GM21390 (cell line): ENCODE data around the gene DYSF.

Experiments used
- ATAC-seq: cut with Tn5 transposase; IDR thresholded peaks from one replicate; pipeline ENCODE4 v1.9.1; 2021; ENCODE audit not compliant: unreplicated experiment

DYSF gene

DNA sequence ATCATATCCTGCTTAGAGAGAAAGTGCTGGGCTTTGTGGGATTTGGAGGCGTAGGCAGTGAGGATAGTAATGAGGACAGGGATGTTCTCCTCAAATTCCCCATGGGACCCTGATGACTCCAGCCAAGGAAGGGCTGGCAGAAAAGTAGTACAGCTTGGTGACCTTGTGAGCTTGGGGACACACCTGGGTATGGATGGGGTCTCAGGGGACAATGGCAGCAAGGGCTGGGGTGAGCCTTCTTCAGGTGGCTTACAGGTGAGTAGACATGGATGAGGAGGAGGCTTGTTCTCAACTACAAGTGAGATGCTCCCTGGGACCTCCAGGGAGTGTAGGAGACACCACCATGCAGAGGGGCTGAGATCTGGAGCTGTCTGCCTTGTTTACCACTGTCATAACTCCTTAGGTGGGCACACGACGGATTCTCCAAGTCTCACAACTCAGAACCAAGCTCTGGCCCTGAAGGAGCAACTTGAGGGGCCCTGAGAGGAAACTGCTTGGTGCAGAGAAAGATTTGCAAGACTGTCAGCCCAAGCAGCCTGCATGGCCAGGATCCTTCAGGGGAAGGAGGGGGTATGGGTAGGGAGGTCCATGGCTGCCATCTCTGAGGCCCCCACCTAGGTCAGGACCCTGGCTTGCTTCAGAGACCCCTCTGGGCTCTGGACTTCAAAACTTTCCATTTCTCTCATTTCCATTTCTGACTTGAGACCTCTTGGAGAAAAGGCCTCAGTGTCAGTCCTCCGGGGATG, 262.8 kb downstream of the DYSF start:
- ATAC-seq = no peak

DNA sequence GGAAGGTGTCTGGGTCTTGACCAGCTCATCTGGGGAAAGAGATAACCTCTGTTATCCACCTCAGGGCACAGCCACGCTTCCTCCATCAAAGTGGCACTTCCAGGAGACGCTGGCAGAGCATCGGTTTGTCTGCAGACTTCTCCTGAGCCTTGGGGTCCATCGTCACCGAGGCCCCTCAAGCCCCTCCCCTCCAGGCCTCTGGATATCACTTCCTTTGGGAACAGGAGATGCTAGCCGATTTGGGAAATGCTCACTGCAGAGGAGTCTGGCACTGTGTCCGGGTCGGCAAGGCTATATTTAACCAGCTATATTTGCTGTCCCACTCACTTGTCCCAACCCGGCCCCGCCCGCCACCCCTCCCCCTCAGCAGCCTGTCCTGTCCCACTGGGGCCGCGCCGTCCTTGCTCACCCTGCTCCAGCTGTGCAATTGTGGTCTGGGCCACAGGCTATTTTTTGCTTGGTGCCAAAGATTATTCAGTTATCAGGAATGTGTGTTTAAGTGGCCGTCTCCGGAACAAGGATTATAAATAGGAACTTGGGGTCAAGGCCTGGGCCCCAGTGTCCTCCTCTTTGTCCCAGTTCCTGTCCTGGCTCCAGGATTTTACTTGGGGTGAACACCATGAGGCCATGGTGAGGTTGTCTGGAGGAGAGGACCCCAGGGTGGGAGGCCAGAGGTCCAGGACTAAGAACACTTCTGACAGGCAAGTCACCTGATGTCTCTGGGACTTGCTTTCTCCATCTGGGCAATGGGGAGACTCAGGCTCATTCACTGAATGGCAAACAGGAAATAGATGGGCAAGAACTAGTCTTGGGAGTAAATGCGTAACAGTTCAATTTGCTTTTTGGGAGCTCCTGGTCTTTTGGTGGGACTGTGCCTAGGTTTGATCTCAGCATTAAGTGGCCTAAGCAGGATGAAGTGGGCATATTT, 263.6 kb downstream of the DYSF start:
- ATAC-seq = no peak

DNA sequence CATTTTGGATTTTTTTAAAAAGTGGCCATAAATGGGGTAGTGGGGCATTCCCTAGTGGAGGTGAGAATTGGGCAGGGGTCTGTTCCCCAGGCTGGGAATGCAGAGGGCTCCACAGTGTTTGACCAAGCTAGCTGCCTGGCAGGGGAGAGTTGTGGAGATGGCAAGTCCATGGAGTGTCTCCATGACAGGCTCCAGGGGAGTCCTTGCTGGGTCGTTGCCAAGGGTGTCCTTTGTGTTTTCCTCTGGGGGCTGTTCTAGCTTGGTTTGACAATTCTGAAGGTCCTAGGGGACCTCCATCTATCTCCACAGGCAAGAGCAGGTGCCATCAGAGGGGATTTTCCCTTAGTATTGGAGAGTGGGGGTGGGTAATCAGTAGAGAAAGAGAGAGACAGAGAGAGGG, 265.3 kb downstream of the DYSF start:
- no peak for ATAC-seq

DNA sequence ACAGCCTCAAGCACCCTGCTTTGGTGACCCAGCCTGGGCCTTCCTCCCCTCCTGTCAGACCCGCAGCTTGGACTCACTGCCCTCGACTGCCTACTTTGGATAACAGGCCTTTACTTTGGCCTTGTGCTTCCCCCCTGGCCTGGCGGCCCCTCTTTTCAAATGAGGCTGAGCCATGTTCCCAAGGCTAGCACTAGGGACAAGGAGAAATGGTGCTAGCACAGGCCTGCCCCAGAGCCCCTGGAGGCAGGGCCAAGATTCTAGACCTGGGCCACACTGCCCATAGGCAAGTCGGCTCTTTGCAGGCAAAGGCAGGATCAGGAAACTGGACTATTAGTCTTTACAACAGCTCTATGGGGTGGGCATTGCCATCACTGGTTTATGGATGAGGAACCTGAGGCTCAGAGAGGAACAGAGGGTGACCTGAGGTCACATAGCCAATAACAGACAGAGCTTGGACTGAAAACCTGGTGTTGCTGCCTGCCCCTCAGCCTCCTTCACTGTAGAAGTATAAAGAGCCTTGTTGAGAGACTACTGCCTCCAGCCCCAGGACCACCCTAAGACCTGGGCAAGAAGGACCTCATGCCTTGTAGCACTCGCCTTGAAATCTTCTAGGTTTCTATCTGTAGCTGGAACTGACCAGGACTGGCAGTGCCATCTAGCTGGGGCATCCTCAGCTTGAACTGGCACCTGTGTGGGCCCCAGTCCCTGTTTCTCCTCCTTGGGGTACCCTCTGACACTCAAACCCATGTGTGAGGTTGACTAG, 266.3 kb downstream of the DYSF start:
- ATAC-seq = no peak

DNA sequence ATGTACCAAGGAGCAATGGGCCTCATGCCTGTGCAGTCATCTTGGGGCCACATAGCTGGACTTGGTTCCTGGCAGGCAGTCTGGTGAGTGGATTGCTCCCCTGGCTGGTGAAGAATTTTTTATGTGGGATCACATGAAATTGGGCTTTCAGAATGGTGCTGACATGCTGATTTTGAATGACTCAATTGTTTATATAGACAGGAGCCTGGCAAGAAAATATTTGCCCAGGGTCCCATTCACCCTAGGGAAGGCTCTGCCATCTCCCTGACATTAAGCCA, 266.9 kb downstream of the DYSF start:
- ATAC-seq = no peak

DNA sequence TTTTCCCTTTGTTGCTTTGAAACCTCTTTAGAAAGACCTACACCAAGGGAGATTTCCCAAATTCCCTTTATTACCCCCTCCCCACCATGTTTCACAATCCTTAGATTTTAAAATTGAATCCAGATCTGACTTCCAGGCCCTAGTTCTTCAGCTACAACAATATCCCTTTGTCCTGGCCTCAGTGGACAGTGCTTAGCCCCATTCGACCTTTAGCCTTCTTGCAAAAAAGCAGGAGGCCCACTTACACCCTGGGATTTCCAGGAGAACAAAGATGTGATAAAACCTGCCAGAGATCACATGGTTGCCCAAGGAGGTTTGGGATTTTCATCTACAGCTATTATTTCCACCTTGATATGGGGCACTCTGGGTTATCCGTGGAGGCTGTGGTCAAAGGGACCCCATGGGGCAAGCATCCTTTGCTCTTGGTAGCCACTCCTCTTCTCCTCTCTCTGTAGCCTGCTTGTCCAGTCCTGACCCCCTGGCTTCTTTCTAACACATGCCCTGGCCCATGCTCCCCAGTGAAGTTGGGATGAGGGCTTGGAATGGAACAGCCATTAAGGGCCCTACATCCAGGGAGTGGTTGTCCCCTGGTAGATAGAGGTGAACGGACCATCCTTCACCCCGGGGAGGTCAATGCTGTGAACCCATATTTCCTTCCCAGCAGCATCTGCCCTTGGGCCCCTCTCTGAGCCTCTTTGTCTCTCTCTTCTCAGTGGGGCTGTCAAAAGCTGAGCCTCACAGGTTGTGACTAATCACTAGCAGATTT, 267.4 kb downstream of the DYSF start:
- no peak for ATAC-seq

DNA sequence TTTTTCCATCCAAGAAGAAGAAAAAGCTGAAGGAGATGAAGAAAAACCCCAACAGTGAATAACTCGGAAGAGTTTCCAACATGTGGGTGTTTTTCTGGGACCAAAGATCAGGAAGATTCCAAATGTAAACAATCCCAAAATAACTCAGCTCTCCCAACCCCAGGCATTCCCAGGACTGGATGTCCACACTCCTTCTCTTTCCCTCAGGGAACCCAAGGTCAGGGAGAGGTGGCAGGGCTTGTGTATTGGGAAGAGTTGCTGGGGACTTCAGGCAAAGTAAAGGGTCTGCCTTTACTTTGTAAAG, 268.0 kb downstream of the DYSF start:
- no peak for ATAC-seq

DNA sequence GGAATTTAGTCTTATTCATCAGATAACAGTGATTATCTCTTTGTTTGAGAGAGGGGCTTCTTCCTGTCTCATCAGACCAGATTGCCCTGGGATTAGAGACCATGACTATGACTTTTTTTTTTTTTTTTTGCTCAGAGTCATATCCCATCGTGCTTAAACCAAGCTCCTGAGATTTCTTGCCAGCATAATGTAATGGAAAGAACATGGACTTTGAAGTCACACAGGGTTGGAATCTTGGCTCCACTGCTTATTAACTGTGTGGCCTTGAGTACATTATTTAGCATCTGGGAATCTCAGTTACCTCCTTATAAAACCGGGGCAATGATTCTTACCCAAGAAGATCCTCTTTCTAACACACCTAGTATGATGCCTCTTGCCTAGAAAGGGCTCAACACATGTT, 268.3 kb downstream of the DYSF start:
- ATAC-seq = no peak

DNA sequence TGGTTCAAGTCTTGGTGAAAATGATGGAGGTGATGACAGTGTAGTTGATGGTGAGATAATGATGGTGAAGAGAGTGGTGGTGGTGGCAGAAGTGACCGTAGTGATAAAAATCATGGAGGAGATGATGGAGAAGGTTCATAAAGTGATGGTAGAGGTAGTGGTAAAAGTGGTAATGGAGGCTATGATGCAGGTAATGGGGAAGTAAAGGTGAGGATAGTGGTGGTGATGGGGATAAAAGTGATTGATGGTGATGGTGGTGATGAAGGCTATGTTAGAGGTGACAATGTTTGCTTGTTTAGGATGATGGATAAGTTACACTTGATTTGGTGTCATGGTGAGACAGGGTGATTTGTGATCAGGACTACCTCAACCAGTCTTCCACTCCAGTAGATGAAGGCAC, 268.9 kb downstream of the DYSF start:
- ATAC-seq = no peak

DNA sequence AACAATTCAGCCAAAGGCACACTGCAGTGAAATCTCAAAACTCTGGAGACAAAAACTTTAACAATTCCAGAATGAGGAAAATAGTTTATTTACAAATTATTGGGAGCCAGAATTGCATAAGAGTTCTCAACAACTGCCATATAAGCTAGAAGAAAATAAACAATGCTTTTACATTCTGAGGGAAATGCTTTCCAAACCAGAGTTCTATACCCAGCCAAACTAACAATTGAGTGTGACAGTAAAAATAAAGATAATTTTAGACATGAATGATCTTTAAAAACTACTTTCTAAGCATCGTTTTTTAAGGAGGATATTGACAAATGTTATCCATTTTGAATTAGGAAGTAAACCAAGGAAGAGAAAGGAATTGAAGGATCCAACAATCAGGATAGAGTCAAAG, 271.4 kb downstream of the DYSF start:
- ATAC-seq = no peak

DNA sequence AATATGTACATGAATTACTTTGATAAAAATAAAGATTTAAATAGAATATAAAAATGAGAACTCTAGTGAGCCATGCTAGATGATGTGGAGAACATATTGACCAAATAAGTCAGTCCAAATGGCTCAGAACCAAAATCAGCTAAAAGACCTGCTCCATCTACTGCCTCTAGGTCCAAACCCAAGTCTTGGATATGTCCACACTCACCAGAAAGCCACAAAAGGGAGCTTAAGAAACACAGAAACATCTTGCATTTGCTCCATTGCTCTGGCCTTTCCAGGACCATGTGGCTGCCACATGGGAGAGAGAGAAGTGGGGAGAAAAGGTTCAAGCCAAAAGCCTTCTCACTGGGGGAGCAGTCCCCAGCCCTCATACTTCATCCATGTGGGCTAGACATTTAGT, 272.5 kb downstream of the DYSF start:
- ATAC-seq = no peak

DNA sequence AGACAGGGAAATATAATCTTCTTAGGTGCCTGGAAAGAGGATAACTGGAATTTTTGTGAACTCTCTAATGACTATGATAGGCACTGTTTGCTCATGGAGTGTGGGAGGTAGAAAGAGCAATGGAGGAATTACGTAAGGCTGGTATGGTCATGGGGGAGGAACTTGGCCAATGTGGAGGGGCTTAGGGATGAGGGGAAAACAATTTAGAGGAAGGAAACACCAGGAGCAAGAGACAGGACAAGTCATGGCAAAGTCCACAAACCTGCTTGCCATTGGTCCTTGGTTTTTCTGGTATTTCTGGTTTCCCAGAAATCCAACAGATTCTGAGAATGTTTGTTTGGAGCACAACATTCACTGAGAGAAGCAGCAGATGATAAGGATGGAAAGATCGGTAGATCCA, 274.2 kb downstream of the DYSF start:
- ATAC-seq = no peak

DNA sequence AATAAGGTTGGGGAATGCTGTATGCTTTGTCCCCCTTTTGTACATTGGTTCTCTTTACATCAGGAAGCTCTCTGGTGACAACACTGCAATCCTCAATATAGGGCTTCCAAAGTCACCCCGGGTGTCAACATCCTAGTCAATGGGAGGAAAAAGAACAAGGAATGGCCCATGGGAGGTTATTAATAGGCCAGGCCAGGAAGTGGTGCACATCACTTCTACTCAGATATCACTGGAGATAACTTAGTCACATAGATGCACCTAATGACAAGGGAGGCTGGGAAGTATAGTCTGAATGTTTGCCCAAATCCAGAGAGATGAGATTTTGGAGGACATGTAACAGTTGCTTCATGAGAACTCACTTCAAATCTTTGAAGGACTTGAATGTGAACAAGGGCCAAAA, 274.7 kb downstream of the DYSF start:
- no peak for ATAC-seq

DNA sequence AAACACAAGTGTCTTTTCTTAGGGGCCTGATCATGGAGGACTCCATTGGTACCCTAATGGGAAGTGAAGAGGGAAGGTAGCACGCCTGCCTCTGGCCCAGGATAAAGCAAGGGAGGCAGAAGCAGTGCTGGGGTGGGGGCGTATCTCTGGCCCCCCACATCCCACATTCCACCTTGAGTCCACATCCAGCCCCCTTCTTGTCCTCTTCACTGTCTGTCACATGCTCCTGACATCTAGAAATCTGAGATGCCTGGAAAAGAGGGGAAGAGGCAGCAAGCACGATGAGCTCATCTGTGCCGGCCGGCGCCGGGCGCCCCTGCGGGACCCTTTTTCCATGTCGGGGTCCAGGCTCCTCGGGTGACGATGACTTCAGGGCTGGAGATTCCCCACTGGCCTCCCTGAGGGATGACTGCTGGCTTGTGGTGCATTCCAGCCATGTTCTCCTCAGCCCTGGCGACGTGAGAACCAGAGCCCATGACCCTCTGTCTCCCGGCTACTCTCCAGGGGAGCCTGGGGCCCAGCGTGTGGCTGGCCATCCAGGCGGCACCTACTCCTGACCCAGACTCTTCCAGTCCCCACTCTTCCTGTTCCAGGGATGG, 277.5 kb downstream of the DYSF start:
- no peak for ATAC-seq

DNA sequence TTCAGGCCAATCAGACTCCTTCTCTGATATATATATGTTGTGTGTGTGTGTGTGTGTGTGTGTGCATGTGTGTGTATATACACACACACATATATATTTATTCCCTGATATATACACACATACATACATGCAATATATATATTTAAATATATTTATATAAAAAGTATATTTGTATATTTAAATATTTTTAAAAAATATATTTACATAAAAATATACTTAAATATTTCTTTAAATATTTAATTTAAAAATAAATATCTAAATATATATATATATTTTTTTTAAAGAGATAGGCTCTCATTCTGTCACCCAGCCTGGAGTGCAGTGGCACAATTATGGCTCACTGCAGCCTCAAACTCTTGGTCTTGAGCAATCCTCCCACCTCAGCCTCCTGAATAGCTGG, 281.3 kb downstream of the DYSF start:
- no peak for ATAC-seq

DNA sequence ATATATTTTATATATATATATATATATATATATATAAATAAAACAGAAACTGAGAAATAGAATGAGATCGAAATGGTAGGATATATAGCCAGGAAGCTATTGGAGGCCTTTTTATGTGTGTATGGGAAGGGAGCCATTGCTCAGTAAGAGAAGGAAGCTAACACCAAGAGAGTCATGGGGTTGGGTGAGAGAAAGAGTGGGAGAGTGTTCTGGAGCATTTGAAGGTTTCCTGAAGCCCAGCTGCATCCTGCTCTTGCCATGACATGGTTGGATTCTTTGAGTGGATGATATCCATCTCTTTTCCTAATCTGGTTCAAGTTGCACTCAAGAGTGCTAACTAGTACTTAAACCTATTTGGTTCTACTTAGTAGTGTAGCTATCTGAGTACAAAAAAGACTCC, 282.3 kb downstream of the DYSF start:
- no peak for ATAC-seq
